C1 segment of cervical spinal cord (tissue), 14 donors: ENCODE data around the gene MLST8.

Source experiments
- DNase-seq, 14 donors: peaks; one replicate each; lab custom pipeline; 2025; lab: John Stamatoyannopoulos, UW

The MLST8 gene

DNA sequence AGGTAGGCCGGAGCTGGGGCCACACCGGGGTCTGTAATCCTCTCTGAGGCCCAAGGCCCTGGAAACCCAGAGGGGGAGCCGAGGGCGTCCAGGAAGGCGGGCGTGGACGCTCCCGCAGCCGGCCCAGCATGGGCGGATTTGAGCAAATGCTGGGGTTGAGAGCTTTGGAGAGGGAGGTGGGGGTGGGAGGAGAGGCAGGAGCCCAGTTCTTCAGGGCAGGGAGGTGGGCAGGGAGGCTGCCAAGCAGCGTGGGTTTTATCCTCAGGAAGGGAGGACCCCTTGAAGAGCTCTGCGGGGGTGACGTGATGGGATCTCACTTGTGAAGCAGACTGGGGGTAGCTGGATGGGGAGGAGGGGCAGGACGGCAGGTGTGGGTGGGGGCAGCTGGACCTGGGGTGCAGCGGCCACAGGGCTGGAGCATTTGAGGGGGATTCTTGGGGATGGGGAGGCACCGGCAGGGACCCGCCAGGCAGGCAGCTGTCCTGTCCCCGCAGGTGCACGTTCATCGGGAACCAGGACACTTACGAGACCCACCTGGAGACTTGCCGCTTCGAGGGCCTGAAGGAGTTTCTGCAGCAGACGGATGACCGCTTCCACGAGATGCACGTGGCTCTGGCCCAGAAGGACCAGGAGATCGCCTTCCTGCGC is 32.4 kb upstream of the MLST8 start:
- DNase-seq, result no peak

DNA sequence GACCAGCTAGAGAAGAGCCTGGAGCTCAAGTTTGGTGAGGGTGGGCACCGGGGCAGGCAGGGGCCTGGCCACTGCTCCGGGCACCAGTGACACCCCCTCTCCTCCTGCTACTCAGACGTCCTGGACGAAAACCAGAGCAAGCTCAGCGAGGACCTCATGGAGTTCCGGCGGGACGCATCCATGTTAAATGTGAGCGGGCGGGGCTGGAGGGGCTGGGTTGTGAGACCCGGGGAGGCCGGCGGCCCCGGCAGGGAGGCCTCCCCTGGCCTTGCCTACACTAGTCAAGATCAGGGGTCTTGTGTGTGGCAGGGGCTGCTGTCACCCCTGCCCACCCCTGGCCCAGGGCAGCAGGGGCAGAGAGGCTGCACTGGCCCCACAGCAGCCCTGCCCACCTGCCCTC is 31.9 kb upstream of the MLST8 start:
- no peak for DNase-seq

DNA sequence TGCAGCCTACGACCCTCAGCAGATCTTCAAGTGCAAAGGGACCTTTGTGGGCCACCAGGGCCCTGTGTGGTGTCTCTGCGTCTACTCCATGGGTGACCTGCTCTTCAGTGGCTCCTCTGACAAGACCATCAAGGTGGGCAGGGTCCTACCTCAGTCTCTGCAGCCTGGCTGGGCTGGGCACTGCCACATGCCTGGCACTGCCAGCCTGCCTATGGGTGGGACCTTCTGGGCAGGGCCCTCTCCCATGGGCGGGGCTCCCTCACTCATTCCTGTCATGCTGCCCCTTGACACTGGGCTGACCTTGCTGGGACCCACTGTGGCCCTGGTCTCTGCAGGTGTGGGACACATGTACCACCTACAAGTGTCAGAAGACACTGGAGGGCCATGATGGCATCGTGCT is 31.3 kb upstream of the MLST8 start:
- no peak for DNase-seq

DNA sequence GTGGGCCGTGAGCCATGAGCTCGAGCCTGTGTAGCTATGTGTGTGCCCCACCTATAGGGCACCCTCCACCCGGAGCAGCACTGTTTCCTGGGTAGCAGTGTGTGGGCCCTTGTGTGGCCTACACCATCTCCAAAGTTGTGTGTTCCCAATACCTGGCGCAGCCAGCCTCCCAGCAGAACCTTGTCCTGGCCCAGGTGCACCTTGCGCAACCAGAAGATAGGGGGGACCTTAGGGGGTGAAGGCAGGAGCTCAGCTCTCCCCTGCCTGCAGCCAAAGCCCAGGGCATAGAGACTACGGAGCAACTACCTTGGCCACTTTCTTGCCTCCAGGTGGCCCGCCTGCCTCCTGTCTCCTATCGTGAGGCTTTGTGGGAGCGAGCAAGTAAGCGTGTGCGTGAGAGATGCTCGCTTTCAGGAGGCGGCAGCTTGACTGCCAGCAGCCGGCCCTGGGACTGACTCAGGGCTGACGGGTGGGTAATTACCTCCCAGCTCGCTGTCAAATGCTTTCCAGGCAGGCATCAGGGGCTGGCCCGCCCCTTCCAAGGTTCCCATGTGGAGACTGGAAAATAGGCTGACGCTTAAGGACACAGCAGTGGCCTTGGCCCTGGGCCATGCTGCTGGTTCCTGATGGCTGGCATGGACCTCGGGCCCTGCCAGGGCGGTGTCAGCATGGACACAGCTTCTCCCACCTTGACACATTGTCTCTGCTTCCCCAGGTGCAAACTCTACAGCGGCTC is 30.7 kb upstream of the MLST8 start:
- DNase-seq, result peak in 1 of 14 donors; percentile 56

DNA sequence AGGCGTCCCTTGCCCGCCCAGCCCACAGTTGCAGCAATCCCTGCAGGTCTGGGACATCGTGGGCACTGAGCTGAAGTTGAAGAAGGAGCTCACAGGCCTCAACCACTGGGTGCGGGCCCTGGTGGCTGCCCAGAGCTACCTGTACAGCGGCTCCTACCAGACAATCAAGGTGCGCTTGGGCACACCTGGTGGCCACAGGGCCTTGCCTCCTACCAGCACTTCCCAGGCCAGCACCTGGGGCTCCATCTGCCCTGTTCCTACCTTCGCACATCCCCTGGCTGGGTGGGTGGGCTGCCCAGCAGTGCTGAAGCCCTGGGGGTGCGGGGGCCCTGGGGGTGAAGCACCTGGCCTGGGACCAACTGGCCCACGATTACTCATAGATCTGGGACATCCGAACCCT is 29.8 kb upstream of the MLST8 start:
- no peak for DNase-seq

DNA sequence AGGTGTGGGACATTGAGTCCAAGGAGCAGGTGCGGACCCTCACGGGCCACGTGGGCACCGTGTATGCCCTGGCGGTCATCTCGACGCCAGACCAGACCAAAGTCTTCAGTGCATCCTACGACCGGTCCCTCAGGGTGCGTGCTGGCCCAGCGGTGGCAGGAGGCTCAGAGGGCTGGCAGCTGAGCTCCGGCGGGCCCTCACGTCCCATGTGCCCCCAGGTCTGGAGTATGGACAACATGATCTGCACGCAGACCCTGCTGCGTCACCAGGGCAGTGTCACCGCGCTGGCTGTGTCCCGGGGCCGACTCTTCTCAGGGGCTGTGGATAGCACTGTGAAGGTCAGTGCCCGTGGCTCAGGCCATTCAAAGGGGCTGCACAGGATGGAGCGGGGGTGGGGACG is 29.2 kb upstream of the MLST8 start:
- DNase-seq, result no peak

DNA sequence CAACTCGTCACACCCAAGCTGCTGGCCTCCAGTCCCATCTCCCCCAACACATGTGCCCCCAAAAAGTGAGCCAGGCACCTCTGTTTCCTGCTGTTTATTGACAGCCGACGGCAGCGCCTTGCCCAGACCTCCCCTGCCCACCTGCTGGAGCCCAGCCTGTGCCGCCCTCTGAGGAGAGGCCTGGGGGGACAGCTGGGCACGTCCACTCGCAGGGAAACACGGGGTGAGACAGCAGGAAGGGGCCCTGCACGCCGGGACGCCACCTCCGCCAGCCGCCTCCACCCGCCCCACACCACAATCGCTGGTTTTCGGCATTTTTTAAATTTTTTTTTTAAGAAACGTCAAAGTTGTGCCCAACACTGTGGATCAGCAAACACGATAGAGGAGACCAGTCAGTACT is 28.2 kb upstream of the MLST8 start:
- no peak for DNase-seq

DNA sequence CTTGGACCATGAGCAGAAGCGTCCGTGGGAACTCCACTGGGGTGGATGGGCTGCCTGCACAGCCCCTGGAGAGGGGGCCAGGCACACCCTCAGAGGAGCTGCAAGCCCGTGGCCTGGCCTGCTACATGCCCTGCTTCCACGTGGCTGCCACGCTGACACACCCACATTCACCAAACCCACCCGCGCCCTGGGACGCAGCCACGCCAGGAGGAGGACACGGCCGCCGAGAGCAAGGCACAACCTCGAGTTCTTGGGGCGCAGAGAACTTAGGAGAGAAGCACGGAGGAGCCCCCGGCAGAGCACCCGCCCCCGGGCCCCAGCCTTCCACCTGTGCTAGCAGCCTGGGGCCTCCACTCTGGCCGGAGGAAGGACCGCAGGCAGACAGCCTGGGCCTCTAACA is 27.7 kb upstream of the MLST8 start:
- DNase-seq, result no peak

DNA sequence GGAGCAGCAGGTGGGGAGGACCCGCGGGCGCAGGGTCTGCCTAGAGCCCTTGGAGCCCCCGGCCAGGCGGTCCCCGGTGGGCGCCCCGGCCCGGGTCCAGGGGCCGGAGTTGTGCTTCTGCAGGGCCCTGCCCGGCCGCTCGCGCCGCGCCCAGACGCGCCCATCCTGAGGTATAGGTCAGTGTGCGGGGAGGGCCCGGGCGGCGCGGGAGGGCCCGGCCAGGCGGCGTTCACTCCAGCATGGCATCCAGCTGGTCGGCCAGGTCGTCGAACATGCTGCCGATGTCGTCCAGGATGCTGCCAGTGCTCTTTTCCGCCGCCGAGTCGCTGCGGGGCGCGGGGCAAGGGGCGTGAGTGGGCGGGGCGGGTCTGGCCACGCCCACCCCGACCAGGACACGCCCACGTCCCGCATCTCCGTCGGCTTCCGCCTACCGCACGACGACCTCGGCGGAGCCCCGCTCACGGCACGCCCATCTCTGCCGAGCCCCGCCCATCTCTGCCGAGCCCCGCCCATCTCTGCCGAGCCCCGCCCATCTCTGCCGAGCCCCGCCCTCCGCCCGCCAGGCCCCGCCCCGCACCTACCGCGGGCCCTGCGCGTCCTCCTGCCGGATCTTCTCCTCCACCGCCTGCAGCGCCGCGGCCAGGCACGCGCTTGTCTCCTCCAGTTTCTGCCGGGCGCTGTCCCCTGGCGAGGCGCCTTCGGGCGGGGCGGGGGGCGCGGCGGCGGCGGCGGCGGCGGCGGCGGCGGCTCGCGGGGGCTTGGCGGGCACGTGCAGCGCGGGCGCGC is 26.7 kb upstream of the MLST8 start:
- no peak for DNase-seq

DNA sequence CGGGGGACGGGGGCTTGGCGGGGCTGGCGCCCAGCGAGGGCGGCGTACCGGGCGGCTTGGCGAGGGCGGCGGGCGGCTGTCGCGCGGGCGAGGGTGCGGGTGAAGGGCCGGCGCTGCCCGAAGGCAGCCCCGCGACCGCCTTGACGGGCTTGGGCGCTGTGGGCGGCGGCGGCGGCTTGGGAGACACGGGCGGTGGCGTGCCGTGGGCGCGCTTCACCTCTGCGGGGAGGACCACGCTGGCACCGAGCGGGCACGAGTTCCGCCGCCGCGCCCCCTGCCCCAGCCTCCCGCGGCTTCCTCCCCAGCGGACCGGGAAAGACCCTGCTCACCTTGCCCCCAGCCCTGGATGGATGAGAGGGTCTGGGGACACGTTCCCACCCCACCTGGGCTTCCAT is 26.1 kb upstream of the MLST8 start:
- no peak for DNase-seq

DNA sequence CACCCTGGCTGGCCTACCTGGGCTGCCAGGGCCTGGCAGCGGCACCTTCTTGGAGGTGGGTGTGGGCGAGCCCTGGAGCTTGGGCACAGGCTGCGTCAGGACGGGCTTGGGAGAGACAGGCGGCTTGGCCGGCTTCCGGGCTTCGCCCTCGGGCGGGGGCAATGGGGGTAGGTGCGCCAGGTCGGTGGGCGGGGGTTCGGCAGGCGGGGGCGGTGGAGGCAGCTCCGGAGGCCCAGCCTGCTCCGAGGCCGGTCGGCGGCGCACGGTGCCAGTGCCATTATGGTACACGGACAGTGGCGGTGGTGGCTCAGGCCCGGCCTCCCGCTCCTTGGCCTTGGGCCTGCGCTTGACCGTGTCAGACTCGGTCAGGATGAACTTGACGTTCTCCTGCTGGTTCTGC is 25.7 kb upstream of the MLST8 start:
- no peak for DNase-seq

DNA sequence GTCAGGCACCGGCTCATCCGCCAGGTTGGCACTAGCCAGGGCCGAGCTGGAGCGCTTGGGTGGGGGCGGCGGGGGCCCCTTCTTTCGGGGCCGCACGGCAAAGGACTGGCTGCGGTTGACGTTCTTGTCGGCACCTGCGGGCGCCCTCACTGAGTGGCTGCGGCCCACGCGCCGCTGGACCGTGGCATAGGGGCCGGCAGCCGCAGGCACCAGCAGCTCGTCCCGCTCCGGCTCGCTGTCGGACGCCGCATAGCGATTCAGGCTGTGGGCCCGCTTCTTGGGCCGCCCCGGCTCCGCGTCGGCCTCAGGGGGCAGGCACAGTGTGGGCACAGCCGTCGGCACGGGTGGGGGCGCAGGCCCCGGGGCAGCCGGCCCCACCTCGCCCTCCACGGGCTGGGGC is 24.8 kb upstream of the MLST8 start:
- no peak for DNase-seq

DNA sequence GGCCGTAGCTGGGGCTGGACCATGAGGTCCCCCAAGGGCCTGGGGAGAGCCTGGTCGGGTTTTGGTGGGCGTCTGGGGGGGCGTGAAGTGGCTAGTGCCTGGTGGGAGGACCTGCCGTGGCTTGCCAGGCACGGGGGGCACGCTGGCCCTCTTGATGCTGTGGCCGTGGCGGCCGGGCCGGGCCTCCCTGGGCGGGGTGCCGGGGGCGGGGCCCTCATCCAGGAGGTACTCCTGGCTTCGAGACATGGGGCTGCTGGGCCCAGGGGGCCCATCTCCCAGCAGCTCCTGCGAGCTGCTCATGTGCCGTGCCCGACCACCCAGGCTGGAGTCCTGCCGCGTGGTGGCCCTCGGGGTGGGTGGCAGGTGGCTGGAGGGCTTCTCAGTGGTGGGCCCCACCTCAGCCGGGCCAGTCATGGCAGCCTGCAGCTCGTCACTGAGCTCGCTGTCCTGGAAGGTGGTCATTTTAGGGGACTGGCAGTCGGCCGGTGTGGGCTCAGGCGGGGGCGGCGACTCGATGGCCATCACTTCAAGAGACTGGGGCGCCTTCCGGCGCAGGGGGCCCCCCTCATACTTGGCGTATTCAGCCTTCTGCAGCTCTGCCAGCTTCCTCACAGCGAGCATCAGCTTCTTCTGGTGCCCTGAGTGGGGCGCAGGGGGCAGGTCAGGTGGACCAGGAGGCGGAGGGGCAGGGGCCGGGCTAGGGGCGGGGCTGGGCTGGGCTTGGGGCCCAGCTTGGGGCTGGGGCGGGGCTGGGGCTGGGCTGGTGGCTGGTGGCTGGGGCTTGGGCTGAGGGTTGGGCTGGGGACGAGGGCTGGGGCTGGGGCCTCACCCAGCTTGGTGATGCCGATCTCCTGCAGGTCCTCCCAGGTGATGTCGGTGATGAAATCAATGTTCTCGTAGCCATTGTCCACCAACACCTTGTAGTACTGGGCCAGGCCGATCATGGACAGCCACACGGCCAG is 24.0 kb upstream of the MLST8 start:
- DNase-seq, result no peak

DNA sequence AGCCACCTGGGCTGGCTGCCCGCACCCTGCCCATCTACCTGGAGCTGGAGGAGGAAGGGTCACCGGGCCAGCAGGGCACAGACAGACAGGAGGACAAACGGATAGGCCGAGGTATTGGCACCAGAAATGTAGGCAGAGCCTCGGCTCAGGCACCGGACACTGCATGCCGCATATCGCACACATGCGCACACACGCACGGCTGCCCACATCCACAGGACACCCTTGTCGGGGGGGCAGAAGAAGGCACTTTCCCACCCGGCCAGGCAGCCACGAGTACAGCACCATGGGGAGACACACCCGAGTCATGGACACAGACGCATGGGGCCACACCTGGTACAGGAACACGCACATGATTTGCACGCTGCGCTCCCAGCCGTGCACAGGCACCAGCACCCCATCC is 23.3 kb upstream of the MLST8 start:
- no peak for DNase-seq

DNA sequence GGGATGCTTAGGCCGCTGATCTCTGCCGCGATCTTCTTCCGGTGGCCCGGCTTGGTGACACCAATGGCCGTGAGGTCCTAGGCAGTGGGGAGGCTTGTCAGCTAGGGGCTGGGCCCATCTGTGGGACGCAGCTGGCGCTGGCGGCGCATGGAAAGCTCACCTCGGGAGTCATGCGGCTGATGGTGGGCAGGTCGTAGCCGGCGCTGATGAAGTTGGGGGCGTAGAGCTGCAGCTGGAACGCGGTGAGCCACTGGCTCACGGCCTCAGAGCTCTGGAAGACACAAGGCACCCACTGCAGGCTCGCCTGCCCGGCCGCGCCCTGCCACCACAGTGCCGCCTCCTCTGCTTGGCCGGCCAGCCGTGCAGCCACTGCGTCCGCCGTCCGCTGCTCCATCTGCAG is 21.6 kb upstream of the MLST8 start:
- DNase-seq, result no peak

DNA sequence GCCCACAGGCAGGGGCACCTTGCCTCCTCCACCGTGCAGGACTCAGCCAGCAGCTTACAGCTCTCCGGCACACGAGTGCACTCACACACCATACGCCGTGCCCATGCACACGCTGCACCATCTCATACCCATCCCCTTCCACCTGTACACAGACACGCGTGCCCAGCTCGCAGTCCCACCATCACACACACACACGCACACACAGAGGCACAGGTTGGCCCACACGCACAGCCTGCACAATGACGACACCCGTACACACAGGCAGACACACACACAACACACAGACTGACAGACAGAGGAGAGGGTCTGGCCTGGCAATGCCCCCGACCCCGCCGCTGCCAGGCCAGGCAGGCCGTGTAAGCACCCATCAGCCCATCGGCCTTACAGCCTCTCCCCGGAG is 20.9 kb upstream of the MLST8 start:
- no peak for DNase-seq

DNA sequence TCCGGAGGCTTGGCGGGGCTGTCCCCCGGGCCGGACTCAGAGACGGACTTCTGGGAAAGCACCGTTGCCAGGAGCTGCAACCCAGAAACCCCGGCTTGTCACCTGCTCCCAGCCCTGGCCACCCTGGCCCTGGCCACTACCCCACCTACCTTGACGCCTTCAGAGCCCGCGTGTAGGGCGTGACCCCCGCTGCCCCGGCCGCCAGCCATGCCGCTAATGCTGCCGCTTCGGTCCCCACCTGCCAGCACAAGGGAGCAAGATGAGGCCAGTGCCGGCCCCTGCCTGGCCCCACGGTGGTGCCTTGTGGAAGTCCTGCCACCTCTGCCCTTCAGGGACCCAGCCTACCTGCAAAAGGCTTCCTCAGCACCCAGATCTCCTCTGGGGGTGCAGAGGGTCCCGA is 20.3 kb upstream of the MLST8 start:
- no peak for DNase-seq

DNA sequence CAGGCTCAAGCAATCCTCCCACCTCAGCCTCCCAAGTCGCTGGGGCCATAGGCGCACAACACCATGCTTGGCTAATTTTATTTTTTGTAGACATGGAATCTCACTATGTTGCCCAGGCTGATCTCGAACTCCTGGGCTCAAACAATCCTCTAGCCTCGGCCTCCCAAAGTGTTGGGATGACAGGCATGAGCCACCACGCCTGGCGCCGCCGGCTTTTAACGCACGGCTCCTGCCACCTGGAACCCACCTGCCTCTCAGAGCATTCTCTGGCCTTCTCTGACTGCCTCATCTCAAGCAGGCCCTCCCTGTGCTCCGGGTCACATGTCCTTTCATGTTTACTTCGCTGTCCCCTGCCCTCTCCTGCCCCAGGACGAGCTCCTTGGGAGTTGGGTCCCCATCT is 19.2 kb upstream of the MLST8 start:
- DNase-seq, result no peak

DNA sequence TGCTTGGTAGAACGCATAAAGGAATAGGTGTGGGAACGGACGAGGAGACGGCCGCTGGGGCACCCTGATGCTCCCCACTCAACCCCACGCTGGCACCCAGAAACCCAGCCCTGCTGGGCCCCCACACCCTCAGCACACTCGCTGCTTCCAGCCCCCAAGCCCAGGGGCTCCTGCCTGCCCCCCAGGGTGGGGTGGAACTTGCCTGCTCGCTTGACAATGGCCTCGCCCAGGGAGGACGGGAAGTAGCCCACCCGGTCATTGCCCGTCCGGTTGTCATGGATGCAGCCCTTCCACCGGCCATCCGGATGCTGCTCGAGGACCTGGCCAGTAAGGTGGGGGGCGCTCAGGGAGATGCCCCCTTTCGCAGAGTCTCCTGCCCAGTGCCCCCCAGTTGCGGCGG is 18.7 kb upstream of the MLST8 start:
- no peak for DNase-seq

DNA sequence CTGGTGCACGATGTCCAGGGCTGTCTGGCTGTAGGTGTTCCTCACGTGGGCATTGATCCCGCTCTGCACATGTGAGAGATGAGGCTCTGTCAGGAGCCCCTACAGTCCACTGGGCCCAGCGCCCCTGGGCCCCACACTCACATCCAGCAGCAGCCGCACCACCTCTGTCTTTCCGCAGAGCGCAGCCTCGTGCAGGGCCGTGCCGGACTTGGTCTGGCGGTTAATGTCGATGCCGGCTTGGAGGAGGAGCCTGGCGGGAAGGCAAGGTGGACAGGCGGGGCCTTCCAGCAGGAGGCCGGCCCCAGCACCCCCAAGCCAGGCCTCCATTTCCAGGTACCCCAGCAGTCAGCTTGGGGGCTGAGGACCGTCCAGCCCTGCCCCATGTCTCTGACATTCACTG is 18.0 kb upstream of the MLST8 start:
- no peak for DNase-seq

DNA sequence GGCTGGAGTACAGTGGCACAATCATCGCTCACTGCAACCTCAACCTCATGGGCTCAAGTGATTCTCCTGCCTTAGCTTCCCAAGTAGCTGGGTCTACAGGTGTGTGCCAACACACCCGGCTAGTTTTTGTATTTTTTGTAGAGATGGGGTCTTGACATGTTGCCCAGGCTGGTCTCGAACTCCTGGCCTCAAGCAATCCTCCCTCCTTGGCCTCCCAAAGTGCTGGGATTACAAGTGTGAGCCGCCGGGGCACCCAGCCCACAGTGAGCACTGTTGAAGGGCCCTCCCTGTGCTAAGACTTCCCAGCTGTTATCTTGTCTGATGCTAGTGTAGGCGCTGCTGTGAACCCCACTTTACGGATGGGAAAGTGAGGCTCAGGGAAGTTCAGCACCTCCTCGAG is 16.9 kb upstream of the MLST8 start:
- DNase-seq, result no peak
